Lung microvascular endothelial cell (primary cell): Measurements from ENCODE around the gene OSM. TPM values are rescaled to one million over a fixed set of nuclear protein-coding genes. Genes with fewer than 3 reads are reported as not detected.

Experiments
- DNase-seq, 2 donors: peaks; one replicate each; pipeline versions ENCODE4 v3.0.0 to v3.0.0-alpha.2; 2010; ENCODE audit warnings: low read depth in 2 of 2
- total RNA-seq: library from RNA; depleted of rRNA; stranded (reverse); fragments of >200 nt; gene quantifications from 2 replicates; pipeline ENCODE4 v1.2.1, GENCODE V29; 2014

Gene OSM
- total RNA-seq, result not detected in 2 replicates

DNA sequence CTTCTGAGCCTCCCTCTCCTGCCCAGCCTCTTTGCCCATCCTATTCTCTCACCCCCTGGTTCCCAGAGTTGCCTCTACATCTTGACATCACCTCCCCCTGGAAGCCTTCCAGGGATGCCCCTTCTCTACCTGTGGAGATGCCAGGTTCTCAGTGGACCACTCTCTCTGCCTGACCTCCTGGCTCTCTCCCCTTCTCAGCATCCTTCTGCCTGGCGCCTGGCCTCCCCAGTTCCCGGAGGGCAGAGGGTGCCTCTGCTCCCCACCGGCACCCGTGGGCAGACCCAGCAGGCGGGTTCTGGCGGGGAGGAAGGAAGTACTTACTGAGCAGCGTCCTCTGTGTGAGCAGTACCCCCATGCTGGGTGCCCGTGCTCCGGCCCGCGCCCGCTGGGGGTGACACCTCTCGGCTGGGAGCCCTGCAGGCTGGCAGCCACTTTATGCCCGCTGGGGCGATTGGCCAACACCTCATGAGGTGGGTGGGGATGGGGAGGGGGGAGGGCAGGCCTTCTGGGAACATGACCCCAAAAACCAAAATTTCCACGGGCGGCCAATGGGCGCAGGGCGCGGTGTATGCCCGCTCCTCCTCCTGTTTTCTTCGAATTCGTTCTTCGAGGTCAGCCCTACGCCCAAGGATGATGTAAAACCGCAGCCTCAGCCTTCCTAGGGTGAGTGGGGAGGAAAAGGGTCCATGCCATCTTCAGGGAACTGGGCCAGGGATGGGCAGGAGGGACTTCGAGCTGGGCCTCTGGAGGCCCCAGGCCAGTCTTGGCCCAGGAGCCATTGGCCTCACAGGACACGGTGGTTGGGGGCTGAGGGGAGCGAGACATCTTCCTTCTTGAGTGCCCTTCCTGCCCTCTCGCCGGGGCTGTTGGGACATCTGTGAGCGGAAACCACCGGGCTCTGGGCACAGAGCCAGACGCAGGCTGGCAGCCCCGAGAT lies at the start of gene OSM:
TSS of gene OSM (minus strand) at position 407 of the 937 bp plus-strand sequence. CDS start at position 355, 52 bp downstream.
- DNase-seq, result peak in 1 of 2 donors; percentile 34

DNA sequence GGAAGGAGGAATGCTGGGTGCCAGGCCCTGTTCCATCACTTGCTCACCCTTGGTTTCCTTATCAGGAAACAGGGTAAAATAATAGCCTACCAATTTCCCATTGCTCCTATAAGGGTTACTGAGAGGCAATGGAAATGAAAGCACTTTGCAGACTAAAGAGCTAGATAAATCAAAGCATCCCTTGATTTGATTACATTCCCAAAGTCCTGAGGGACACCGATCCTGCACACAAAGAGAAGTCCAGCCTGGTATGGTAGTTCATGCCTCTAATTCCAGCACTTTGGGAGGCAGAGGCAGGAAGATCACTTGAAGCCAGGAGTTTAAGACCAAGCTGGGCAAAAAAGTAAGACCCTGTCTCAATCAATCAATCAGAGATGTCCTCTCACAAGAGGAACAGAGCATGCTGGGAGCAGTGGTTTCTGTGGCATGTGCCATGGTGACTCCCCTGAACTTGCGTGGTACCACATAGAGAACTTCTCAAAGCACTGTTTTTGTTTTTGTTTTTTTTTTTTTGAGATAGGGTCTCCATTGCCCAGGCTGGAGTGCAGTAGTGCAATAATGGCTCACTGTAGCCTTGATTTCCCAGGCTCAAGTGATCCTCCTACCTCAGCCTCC lies 49.4 kb upstream of the OSM start:
- no peak for DNase-seq

DNA sequence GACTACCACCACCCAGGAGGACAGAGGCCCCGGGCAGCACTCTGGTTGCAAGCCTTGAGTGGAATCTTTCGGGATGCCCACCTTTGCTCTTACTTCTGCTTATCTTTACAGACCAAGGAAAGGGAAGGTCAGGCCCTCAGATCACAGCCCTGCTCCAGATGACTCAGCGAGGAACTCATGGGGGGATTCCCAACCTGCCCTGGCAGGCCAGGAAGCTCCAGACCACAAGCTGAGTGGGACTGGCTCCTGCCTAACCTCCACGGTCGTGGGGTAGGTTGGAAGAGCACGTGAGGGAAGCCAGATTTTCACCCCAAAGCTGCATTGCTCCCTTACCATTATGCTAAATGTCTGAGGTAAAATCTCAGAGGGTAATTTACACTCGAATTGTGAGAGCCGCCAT lies 48.3 kb upstream of the OSM start:
- DNase-seq, result peak in 1 of 2 donors; percentile 73

DNA sequence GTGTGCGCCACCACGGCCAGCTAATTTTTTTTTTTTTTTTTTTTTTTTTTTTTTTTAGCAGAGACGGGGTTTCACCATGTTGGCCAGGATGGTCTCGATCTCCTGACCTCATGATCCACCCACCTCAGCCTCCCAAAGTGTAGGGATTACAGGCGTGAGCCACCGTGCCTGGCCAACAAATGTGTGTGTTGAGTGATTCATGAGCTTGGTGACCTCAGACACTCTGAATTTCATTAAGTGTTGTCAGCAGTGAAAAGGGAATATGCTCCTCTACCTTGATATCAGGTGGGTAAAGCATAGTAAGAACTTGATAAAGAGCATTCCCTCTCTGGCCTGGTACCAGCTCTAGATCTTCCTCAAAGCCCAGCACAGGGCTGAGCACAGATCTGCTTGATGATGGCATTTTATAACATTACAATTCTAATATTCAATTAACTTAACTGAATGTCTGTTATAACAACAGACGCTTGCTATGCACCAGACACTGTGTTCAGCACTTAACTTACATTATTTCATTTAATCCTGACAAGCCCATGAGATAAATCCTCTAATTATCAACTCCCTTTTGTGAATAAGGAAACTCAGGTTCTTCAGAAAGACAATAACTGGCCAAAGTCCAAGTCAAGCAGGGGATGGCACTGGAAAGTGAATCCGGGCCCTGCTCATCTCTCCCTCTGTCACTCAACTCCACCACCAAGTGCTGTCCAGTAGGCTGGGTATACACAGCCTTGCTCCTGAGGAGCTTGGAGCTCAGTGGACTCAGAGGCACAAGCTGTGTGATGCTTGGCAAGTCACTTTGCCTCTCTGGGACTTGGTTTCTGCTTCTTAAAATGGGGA lies 47.1 kb upstream of the OSM start:
- peak in 1 of 2 donors; percentile 26 for DNase-seq

DNA sequence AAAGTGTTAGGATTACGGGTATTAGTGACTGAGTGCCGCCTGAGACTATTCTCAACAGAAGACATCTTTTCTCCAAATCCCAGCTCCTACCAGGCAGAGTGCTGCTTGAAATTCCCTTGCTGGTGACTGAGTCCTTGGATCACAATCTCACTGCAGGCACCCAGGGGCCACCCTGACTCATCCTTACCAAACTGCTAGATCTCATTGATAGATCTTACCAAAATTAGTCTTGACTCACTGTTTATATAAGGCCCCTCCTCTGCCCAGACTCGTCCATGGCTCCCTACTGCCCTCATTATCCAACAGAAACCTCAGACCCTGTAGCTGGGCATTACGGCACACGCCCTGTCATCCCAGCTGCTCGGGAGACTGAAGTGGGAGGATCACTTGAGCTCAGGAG lies 45.4 kb upstream of the OSM start:
- DNase-seq, result peak in 1 of 2 donors; percentile 55

DNA sequence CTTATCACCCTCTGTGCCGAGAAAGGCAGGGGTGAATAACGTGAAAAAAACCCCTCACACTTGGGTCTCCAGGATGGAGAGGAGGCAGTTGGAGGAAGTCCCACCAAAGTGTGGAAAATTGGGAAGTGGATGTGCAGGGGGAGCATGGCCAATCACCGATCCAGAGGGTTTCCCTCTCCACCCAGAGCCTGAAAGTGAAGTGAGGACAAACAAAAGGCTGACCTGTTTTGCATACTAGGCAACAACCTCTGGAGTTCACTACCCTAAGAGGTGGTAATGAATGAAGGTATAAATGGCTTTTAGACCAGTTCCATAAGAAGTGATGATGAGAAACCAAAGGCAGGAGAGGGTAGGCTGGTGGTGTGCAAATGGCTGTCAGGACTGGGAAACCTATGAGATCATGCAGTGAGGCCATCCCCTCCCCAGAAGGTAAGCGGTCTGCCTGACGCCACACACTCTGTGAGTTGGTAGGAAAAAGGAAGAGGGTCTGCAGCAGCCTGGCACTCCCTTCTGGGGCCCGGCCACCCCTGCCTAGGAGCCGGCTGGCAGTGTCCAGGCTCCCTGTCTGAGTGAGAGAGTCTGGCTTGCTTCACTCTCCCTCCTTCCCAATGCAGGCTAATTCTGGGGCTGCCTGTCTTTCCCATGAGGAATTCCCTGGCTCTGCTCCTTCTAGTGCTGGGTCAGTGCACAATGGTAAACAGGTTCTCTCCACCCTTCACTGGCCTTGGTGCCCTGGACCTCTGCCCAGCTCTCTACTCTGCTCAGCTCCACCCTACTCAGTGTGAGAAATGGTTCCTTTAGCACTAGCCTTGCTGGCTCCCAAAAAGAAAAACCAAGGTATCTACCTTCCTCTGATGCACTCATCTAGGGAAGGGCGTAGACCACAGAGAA lies 44.5 kb upstream of the OSM start:
- peak in 1 of 2 donors; percentile 39 for DNase-seq

DNA sequence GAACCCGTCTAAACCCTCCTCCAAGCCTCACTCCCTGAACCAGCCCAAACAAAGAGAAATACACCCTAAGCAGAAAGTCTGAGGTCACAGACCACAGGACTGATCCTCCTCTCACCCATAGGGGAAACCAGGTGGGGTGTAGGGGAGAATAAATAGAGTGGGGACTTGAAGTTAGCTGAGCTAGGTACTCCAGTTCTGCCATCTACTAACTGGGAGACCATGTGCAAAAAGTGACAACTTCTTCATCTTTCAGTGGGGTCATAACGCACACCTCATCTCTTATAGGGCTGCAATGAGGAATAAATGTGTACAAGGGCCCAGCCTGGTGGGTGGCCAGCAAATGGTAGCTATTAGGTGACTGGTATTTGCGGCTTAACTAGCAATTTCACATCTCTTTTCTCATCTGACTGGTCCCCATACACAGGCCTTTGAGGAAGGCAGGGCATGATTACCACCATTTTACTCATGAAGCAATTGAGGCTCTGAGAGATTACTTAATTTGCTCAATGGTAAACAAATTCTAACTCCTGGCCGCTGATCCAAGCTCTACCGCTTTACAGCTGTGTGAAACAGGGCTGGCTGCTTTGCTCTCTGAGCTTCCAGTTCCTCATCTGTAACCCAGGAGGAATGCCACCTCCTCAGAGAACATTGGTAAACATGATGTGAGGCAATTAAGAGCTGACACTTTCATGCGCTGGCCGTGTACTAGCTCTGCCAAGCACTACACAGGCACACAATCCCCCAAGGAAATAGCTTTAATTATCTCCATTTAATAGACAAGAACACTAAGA lies 43.5 kb upstream of the OSM start:
- peak in 1 of 2 donors; percentile 36 for DNase-seq

DNA sequence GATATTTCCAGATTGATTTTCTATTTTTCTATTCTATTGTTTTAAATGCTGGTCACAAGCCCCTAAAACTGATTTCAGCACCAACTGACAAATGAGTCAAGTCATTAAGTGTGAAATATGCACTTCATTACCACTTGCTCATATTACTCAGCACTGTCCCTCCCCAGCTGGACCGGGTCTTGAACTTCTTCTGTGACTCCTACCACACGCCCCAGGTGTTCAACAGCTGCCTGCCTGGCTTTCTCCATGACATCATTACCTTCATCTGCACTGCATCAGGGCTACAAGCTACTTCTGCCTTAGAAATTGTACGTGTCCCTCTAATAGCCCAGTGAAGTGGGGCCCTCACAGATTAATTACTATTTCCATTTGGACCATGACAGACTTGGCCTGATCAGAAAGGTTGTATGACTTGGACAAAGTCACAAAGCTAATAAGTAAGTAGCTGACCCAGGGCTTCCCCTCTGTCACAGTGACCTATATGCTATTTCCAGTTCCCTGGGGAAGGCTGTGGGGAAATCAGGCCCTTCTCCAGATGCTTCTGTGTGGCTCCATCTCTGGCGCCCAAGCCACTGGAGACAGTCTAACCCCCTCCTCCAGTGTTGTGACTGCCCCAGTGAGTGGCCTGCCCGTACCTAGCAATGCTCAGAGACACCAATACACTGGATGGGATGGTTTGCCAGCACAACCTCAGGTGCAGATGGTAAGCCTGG lies 42.0 kb upstream of the OSM start:
- DNase-seq, result peak in 1 of 2 donors; percentile 68

DNA sequence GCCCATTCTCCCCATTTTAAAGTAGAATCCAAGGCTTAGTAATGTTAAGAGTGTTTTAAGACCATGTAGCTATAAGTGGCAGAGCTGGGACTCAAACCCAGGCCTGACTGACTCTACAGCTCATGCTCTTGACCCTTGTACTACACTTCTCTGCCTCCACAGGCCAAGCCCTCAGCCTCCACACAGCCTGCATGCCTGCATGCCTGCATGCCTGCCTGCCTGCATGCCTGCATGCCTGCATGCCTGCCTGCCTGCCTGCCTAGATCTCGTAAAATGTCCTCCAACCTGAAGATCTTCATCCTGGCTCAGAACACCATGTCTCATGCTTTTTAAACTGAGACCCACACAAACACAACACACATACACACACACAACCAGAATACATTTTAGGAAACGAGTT lies 41.4 kb upstream of the OSM start:
- no peak for DNase-seq

DNA sequence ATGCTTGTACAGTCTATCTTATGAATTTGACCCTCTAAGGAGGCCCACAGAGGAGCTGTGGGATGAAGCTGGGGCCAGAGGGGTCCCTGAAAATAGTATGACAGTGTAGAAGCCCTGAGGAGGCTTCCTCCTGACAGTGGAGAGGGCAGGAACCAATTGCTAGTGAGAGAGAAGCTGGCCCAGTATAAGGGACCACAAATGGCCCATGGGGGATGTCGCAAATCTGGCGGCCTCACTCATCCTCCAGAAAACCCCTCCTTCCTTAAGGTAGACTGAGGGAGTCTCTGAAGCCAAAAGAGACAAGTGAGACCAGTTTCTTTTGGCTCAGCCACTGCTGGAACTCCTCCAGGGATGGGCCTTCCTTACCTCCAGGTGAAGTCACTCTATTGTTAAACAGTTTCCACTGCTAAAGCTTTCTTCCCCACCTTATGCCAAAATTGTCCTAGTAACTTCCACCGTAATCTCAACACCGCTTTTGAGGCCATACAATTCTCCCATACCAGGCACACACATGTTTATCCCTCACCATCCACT lies 40.5 kb upstream of the OSM start:
- DNase-seq, result no peak

DNA sequence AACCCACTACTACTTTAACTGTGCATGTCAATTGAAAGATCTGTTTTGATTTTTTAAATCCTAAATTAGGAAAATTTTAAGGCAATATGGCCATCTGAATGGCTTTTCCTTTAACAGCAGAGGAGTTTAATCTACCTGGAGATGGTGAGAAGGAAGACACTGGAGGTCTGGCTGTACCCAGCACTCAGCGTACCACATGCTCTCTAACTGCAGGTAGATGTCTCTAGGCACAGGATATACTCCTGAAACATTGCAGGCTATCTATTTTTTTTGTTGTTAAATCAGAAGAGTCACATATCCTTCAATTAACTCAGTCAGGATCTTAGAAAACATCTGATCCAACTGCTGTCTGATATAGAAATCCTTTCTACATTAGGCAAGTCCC lies 40.0 kb upstream of the OSM start:
- no peak for DNase-seq

DNA sequence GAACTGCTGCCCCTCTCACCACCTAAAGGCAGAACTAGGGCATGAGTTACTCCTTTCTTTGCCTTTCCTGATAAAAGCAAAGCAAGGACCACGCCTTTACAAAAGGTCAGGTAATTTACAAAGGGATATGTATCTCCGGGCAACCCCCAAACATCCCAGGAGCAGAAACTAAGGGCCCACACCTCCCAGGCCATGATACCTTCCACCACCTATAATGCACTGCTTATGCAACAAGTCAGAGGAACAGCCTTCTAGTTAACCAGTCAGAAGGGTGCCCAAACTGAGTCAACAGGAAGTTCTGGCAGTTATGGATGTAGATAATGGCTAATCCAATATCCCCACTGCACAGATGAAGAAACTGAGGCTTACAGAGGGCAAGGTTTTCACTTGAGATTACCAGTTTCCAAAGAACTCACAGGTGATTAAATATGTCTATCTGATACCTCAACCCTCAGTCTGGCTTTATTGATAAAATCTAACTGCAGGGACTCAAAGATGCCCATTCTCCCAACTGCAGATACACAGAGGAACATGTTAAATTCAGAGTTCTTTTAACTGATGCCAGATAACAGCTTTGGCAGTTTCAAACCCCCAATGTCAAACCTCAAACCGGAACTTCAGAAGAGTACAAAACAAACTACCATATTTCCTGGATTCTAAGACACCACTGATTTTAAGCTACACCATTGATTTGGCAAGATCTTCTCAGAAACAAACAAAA lies 39.4 kb upstream of the OSM start:
- peak; percentile 28 to 46 for DNase-seq

DNA sequence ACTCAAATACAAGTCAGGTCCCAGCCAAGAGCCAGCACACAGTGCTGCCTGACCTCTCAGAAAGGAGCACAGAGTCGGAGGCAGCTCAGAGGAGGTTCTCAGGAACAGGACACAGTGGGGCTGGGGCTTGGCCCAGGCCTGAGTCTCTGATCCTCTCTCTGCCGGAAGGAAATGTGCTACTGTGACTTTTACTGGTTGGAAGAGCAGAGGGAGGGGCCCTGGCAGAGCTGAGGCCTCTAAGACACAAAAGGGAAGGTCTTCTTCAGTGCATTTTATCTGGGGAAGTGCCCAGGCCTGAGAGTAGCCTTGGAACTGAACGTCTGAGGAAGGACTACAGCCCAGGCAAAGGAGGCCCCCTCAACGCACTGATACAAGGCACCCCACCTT lies 38.9 kb upstream of the OSM start:
- DNase-seq, result peak; percentile 34 to 76

DNA sequence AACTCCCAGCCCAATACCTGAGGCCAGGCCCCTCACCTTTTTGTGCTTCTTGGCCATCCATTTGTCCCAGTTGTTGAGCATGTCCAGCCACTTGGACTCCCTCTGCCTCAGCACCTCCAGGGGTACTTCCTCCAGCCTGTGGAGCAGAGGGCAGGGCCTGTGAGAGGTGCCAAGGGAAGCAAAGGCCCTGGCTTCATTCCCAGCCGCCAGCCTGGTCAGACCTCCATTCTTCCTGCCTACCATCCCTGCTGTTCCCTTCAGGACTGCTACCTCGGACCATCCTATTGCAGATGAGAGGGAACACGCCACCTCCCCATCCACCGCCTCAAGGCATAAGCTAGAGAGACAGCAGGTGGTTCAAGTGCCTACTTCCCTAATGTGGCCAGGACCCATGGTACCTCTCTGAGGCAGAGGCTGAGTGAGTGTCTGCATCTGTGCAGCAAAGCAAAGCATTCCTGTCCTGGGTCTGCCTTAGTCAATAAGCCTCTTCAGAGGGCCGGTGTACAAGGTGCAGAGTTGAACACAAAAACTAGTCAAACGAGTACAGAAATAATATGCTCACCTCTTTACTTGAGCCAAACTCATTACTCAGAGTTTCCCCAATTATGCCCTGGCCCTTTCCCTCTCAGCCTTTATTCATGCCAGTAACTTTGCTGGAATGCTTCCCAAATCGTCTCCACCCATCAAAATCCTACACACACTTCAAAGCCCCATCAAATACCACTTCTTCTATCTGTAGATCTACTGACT lies 38.0 kb upstream of the OSM start:
- peak in 1 of 2 donors; percentile 72 for DNase-seq

DNA sequence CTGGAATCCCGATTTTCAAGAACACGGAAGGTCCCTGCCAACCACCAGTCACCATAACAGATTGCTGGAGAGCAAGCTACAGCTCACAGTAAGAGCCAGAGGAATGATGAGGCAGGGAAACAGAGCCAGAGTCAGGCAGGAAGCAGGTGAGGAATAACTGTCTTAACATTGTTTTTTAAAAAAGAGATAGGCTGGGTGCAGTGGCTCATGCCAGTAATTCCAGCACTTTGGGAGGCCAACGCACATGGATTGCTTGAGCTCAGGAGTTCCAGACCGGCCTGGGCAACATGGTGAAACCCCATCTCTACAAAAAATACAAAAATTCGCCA lies 36.1 kb upstream of the OSM start:
- DNase-seq, result peak; percentile 32 to 33

DNA sequence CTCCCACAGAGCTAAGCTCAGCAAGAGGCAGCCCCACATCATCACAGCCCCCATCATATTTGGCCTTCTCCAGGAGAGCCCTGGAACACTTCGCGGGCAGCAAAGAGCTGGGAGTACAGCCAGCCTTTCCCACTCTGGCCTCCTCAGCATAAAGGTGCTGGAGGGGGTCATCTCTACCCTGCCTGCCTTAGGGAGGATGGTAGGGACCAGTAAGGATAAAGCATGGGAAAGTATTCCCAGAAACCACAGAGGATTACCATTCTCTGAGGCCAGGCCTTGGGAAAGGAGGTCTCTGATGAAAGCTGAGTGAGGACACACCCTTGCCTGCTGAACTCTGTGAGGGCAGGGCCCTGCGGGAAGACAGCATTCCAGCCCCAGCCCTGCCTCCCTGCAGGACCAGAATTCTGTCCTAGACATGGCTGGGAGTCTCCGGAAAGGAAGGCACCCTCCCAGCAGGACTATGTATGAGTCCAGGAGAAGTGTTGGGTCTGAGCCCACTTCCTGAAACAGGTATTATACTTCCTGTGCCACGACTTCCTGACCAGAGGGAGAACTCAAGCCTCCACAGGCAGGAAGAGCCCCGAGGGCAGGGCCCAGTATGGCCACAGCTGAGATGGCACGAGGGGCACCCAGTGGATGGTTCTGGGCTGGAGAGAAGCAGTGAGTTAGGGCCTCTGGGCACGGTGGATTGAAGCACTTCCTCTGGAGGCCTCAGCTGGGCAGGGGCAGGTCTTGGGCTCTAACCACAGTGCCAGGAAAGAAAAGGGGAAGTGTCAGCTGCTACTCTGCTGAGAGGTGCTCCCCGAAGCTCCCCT lies 35.6 kb upstream of the OSM start:
- no peak for DNase-seq

DNA sequence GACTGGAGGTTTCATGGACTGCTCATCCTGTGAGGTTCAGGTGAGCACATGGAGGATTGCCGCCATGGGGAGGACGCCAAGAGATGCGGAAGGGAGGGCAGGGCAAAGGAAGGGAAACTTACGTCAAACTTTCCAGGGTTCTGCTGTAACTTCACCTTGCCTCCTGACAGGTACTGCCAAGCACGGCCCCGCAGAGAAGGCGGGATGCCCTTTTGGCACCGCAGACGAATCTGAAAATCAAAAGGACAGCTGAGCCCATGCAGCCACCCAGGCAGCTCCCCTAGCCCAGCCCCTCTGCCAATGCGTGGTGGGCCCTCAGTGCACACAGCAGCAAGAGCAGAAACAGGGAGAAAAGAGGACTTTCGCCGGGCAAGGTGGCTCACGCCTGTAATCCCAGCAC lies 32.7 kb upstream of the OSM start:
- DNase-seq, result no peak
